Activated CD8-positive, alpha-beta T cell treated with anti-CD3 and anti-CD28 coated beads for 36 hours (primary cell): Measurements from ENCODE around the gene SPINT1. TPM values are rescaled to one million over a fixed set of nuclear protein-coding genes. Genes with fewer than 3 reads are reported as not detected.
A peak's percentile ranks its signal among the peaks of the same experiment; 100 is the strongest.

Source experiments
- ATAC-seq: fragments of 200-7000 bp; cut with Tn5 transposase; one replicate; pipeline ENCODE4 v1.10.0; 2021; ENCODE audit warnings: mild to moderate bottlenecking, moderate library complexity
- CTCF ChIA-PET: fragments of 350-600 bp; sonication (Branson Sonifier 250); formaldehyde crosslinking; loops from one replicate; lab custom pipeline; 2021; ENCODE audit warnings: antibody characterized with exemption; lab: Charles Lee
- POLR2A ChIA-PET: fragments of 350-600 bp; sonication (Branson Sonifier 250); formaldehyde crosslinking; loops from one replicate; lab custom pipeline; 2021; ENCODE audit warnings: antibody characterized with exemption; lab: Charles Lee
- DNase-seq: peaks from one replicate; pipeline ENCODE4 v3.0.0-alpha.2; 2020
- H3K27ac Mint-ChIP-seq: one replicate; pipeline ENCODE4 v1.8.0; 2021; ENCODE audit warnings: mild to moderate bottlenecking, mixed read lengths
- H3K27me3 Mint-ChIP-seq: one replicate; pipeline ENCODE4 v1.8.0; 2021; ENCODE audit warnings: mixed read lengths
- H3K36me3 Mint-ChIP-seq: one replicate; pipeline ENCODE4 v1.8.0; 2021; ENCODE audit warnings: low read depth, mixed read lengths
- H3K4me1 Mint-ChIP-seq: one replicate; pipeline ENCODE4 v1.8.0; 2021; ENCODE audit warnings: low read depth, mixed read lengths
- H3K4me3 Mint-ChIP-seq: one replicate; pipeline ENCODE4 v1.8.0; 2021; ENCODE audit warnings: mild to moderate bottlenecking, moderate library complexity, mixed read lengths
- H3K9me3 Mint-ChIP-seq: one replicate; pipeline ENCODE4 v1.8.0; 2021; ENCODE audit warnings: mixed read lengths
- intact Hi-C: fragments of 100-400 bp; cut with micrococcal nuclease; formaldehyde crosslinking; loops from one replicate; pipeline ENCODE4 v1.10.0; 2022
- total RNA-seq, 2 experiments: library from RNA; stranded (reverse); gene quantifications; one replicate each; pipeline ENCODE4 v1.2.3, GENCODE V29; 2021
- TF ChIP-seq, protein P1 (sequence below): fragments of 200-600 bp; IDR thresholded peaks from one replicate; pipeline ENCODE4 v1.8.0; 2022; ENCODE audit warnings: antibody characterized with exemption, mild to moderate bottlenecking

The SPINT1 gene
- total RNA-seq, 2 experiments from 2014 or later, result 6.3 to 6.5 TPM

DNA sequence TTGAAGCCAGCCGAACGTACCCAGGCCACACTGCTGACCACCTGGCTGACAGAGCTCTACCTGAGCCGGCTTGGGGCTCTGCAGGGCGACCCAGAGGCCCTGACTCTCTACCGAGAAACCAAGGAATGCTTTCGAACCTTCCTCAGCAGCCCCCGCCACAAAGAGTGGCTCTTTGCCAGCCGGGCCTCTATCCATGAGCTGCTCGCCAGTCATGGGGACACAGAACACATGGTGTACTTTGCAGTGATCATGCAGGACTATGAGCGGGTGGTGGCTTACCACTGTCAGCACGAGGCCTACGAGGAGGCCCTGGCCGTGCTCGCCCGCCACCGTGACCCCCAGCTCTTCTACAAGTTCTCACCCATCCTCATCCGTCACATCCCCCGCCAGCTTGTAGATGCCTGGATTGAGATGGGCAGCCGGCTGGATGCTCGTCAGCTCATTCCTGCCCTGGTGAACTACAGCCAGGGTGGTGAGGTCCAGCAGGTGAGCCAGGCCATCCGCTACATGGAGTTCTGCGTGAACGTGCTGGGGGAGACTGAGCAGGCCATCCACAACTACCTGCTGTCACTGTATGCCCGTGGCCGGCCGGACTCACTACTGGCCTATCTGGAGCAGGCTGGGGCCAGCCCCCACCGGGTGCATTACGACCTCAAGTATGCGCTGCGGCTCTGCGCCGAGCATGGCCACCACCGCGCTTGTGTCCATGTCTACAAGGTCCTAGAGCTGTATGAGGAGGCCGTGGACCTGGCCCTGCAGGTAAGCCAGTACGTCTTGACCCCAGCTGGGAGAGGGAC is 56.6 kb downstream of the SPINT1 start:
- Mint-ChIP-seq H3K9me3 (no peaks in the 10 kb centered on the region), H3K4me3 (no peak overlapping the region), H3K36me3 (peaks cover 17% of the 10 kb centered on the region), H3K27me3 (no peaks in the 10 kb centered on the region), H3K4me1 (peaks cover 21% of the 10 kb centered on the region), H3K27ac (no peak overlapping the region)
- ChIA-PET POLR2A (interaction anchor here (1.4 kb wide), 1 partner anchor 9 kb away, joined by 4 read pairs; no protein-coding TSS in a partner anchor), CTCF (interaction anchor here (0.6 to 9.4 kb wide), 6 partner anchors 27 to 285 kb away, joined by 3 to 126 read pairs (median 6); partner anchors contain the start of gene RHOV)
- TF ChIP-seq, protein P1, sequence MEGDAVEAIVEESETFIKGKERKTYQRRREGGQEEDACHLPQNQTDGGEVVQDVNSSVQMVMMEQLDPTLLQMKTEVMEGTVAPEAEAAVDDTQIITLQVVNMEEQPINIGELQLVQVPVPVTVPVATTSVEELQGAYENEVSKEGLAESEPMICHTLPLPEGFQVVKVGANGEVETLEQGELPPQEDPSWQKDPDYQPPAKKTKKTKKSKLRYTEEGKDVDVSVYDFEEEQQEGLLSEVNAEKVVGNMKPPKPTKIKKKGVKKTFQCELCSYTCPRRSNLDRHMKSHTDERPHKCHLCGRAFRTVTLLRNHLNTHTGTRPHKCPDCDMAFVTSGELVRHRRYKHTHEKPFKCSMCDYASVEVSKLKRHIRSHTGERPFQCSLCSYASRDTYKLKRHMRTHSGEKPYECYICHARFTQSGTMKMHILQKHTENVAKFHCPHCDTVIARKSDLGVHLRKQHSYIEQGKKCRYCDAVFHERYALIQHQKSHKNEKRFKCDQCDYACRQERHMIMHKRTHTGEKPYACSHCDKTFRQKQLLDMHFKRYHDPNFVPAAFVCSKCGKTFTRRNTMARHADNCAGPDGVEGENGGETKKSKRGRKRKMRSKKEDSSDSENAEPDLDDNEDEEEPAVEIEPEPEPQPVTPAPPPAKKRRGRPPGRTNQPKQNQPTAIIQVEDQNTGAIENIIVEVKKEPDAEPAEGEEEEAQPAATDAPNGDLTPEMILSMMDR, result no peak
- ATAC-seq (no peak), DNase-seq (no peak)
- intact Hi-C loops, result loop anchor here (10.0 kb wide), 2 partner anchors 54 to 124 kb away; partner anchors contain the start of gene CHAC1

DNA sequence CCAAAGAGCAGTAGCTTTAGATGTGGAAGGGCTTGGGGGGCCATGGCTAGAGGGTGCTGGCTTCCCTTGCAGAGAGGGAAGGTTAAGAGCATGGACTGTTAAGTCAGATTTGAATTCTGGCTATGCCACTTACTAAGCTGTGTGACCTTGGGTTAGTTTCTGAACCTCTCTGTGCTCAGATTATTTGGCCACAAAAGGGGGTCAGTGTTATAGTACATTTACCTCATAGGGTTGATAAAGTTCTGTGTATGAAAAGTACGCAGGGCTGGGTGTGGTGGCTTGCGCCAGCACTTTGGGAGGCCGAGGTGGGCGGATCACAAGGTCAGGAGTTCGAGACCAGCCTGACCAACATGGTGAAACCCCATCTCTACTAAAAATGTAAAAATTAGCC is 57.2 kb downstream of the SPINT1 start:
- POLR2A ChIA-PET, result interaction anchor here (1.4 kb wide), 1 partner anchor 9 kb away, joined by 4 read pairs; no protein-coding TSS in a partner anchor

DNA sequence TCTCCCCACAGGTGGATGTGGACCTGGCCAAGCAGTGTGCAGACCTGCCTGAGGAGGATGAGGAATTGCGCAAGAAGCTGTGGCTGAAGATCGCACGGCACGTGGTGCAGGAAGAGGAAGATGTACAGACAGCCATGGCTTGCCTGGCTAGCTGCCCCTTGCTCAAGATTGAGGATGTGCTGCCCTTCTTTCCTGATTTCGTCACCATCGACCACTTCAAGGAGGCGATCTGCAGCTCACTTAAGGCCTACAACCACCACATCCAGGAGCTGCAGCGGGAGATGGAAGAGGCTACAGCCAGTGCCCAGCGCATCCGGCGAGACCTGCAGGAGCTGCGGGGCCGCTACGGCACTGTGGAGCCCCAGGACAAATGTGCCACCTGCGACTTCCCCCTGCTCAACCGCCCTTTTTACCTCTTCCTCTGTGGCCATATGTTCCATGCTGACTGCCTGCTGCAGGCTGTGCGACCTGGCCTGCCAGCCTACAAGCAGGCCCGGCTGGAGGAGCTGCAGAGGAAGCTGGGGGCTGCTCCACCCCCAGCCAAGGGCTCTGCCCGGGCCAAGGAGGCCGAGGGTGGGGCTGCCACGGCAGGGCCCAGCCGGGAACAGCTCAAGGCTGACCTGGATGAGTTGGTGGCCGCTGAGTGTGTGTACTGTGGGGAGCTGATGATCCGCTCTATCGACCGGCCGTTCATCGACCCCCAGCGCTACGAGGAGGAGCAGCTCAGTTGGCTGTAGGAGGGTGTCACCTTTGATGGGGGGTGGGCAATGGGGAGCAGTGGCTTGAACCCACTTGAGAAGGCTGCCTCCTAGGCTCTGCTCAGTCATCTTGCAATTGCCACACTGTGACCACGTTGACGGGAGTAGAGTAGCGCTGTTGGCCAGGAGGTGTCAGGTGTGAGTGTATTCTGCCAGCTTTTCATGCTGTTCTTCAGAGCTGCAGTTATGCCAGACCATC is 59.0 kb downstream of the SPINT1 start:
- peaks cover 13% of the 10 kb centered on the region for H3K36me3 Mint-ChIP-seq
- H3K27ac Mint-ChIP-seq, result peak overlapping the region; percentile 18
- intact Hi-C loops, result loop anchor here (10.0 kb wide), 2 partner anchors 52 to 122 kb away; partner anchors contain the start of gene CHAC1
- H3K4me1 Mint-ChIP-seq, result peaks cover 22% of the 10 kb centered on the region
- no peak for ATAC-seq
- ChIA-PET CTCF (interaction anchor here (0.8 to 9.4 kb wide), 25 partner anchors 7 to 329 kb away, joined by 3 to 133 read pairs (median 6); partner anchors contain the start of genes CHAC1, DLL4, DNAJC17 and RHOV), POLR2A (interaction anchor here (0.5 to 3.6 kb wide), 8 partner anchors 8 to 320 kb away, joined by 3 to 15 read pairs (median 4); partner anchors contain the start of gene VPS18)
- TF ChIP-seq, protein P1, result no peak
- no peak for DNase-seq
- no peak overlapping the region for H3K4me3 Mint-ChIP-seq
- H3K9me3 Mint-ChIP-seq, result no peaks in the 10 kb centered on the region
- H3K27me3 Mint-ChIP-seq, result no peaks in the 10 kb centered on the region

More for the DNA sequence above, 57.2 kb downstream of the SPINT1 start:
- TF ChIP-seq, protein P1, result no peak
- intact Hi-C loops, result loop anchor here (10.0 kb wide), 2 partner anchors 54 to 124 kb away; partner anchors contain the start of gene CHAC1
- ATAC-seq (no peak), DNase-seq (no peak)
- Mint-ChIP-seq H3K9me3 (no peaks in the 10 kb centered on the region), H3K4me1 (peaks cover 15% of the 10 kb centered on the region), H3K27ac (no peak overlapping the region), H3K27me3 (no peaks in the 10 kb centered on the region), H3K36me3 (peaks cover 14% of the 10 kb centered on the region), H3K4me3 (no peak overlapping the region)
- CTCF ChIA-PET, result interaction anchor here (0.6 to 9.4 kb wide), 5 partner anchors 28 to 284 kb away, joined by 3 to 126 read pairs (median 7); partner anchors contain the start of gene RHOV

DNA sequence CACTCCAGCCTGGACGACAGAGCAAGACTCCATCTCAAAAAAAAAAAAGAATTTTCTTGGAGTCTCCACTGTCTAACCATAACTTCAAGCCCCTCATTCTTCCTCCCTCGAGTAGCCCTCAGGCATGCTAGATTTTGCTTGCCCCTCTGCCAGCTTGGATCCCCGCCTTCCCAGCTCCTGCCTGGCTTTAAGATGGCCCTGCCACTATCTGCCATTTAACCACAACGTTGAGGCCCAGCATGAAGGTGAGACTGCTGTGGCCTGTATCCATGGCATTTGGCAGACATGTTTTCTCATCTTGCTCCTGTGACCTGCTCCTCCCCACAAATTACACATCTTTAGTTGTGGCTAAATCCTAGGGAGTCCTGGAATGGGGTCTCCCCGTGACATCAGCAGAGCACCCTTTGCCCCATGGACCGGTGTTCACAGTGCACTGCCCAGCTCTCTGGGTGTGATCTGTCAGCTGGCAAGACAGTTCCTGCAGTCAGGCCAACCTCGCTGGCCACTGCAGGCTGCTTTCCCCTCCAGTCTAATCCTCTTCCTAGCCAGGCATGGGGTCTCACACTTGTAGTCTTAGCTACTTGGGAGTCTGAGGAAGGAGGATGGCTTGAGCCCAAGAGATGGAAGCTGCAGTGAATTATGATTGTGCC is 60.8 kb downstream of the SPINT1 start:
- peaks cover 9% of the 10 kb centered on the region for H3K36me3 Mint-ChIP-seq
- H3K27ac Mint-ChIP-seq, result no peak overlapping the region
- H3K27me3 Mint-ChIP-seq, result no peaks in the 10 kb centered on the region
- ChIA-PET POLR2A (interaction anchor here (0.6 to 3.6 kb wide), 9 partner anchors 8 to 322 kb away, joined by 3 to 15 read pairs (median 3); partner anchors contain the start of gene VPS18), CTCF (interaction anchor here (0.6 to 9.4 kb wide), 50 partner anchors 9 to 869 kb away, joined by 3 to 133 read pairs (median 4); partner anchors contain the start of genes CHP1, DLL4, EXD1 and MAPKBP1)
- peaks cover 23% of the 10 kb centered on the region for H3K4me1 Mint-ChIP-seq
- TF ChIP-seq, protein P1, result no peak
- H3K4me3 Mint-ChIP-seq, result no peak overlapping the region
- intact Hi-C loops, result loop anchor here (2.0 to 10.0 kb wide), 3 partner anchors 50 to 280 kb away; partner anchors contain the start of gene CHAC1
- no peak for DNase-seq
- ATAC-seq, result no peak
- no peaks in the 10 kb centered on the region for H3K9me3 Mint-ChIP-seq
